ENCODE data around the gene CAMTA1.

CAMTA1 gene

GRCh38 chr1:7745783-7746182, 960.5 kb downstream of the CAMTA1 start:
- no peak for DNase-seq

GRCh38 chr1:7747605-7748004, 962.4 kb downstream of the CAMTA1 start:
- DNase-seq, result no peak

GRCh38 chr1:7749126-7749525, 963.9 kb downstream of the CAMTA1 start:
- no peak for DNase-seq

GRCh38 chr1:7751174-7751573, 965.9 kb downstream of the CAMTA1 start:
- no peak for DNase-seq

GRCh38 chr1:7752512-7753417, 967.5 kb downstream of the CAMTA1 start:
- peak; percentile 75 for DNase-seq

GRCh38 chr1:7753641-7754040, 968.4 kb downstream of the CAMTA1 start:
- DNase-seq, result peak; percentile 37

GRCh38 chr1:7754234-7754633, 969.0 kb downstream of the CAMTA1 start:
- DNase-seq, result peak; percentile 37

GRCh38 chr1:7755448-7755847, 970.2 kb downstream of the CAMTA1 start:
- peak; percentile 54 for DNase-seq

GRCh38 chr1:7760245-7760644, 975.0 kb downstream of the CAMTA1 start:
- no peak for DNase-seq

- peak; percentile 46 for DNase-seq
Measured at GRCh38 chr1:7761103-7761502, 975.8 kb downstream of the CAMTA1 start.

- DNase-seq, result no peak
Measured at GRCh38 chr1:7767176-7767575, 981.9 kb downstream of the CAMTA1 start.

- DNase-seq, result peak; percentile 16
Measured at GRCh38 chr1:7768583-7768982, 983.3 kb downstream of the CAMTA1 start.

GRCh38 chr1:7769673-7770412, 984.6 kb downstream of the CAMTA1 start:
- DNase-seq, result no peak

GRCh38 chr1:7770669-7770996, 985.4 kb downstream of the CAMTA1 start:
- DNase-seq, result no peak

- DNase-seq, result peak; percentile 84
Measured at GRCh38 chr1:7770997-7771822, 986.0 kb downstream of the CAMTA1 start, which contains the start of gene VAMP3. TSS of gene VAMP3 (plus strand) at chr1:7771296. CDS start at chr1:7771384, 88 bp downstream.

- peak; percentile 37 for DNase-seq
Measured at GRCh38 chr1:7771823-7772299, 986.6 kb downstream of the CAMTA1 start.

- no peak for DNase-seq
Measured at GRCh38 chr1:7777591-7777990, 992.3 kb downstream of the CAMTA1 start.

GRCh38 chr1:7778133-7778628, 992.9 kb downstream of the CAMTA1 start:
- DNase-seq, result no peak

GRCh38 chr1:7780976-7781375, 995.7 kb downstream of the CAMTA1 start:
- no peak for DNase-seq

- no peak for DNase-seq
Measured at GRCh38 chr1:7781501-7781900, 996.2 kb downstream of the CAMTA1 start.

GRCh38 chr1:7781923-7782495, 996.8 kb downstream of the CAMTA1 start:
- no peak for DNase-seq

- DNase-seq, result peak; percentile 53
Measured at GRCh38 chr1:7783178-7783711, 998.0 kb downstream of the CAMTA1 start.
